Measurements from ENCODE around the gene ZNF768.

ZNF768 gene

GRCh38 chr16:30526137-30526822, at the start of gene ZNF768:
TSS of gene ZNF768 (minus strand) at chr16:30526566. CDS start at chr16:30526413, 153 bp downstream.
- TF ChIP-seq, protein P1, sequence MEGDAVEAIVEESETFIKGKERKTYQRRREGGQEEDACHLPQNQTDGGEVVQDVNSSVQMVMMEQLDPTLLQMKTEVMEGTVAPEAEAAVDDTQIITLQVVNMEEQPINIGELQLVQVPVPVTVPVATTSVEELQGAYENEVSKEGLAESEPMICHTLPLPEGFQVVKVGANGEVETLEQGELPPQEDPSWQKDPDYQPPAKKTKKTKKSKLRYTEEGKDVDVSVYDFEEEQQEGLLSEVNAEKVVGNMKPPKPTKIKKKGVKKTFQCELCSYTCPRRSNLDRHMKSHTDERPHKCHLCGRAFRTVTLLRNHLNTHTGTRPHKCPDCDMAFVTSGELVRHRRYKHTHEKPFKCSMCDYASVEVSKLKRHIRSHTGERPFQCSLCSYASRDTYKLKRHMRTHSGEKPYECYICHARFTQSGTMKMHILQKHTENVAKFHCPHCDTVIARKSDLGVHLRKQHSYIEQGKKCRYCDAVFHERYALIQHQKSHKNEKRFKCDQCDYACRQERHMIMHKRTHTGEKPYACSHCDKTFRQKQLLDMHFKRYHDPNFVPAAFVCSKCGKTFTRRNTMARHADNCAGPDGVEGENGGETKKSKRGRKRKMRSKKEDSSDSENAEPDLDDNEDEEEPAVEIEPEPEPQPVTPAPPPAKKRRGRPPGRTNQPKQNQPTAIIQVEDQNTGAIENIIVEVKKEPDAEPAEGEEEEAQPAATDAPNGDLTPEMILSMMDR (IDR thresholded peaks at IDR 0.05; ENCODE audit: extremely low read depth, missing control alignments), result no peak
- DNase-seq (ENCODE audit: low spot score), result peak; percentile 92

- TF ChIP-seq, protein P1 (IDR thresholded peaks at IDR 0.05; ENCODE audit: extremely low read depth, missing control alignments), result no peak
- DNase-seq (ENCODE audit: low spot score), result no peak
These were observed 48.3 kb upstream of the ZNF768 start for GRCh38 chr16:30574678-30575077.

DNA sequence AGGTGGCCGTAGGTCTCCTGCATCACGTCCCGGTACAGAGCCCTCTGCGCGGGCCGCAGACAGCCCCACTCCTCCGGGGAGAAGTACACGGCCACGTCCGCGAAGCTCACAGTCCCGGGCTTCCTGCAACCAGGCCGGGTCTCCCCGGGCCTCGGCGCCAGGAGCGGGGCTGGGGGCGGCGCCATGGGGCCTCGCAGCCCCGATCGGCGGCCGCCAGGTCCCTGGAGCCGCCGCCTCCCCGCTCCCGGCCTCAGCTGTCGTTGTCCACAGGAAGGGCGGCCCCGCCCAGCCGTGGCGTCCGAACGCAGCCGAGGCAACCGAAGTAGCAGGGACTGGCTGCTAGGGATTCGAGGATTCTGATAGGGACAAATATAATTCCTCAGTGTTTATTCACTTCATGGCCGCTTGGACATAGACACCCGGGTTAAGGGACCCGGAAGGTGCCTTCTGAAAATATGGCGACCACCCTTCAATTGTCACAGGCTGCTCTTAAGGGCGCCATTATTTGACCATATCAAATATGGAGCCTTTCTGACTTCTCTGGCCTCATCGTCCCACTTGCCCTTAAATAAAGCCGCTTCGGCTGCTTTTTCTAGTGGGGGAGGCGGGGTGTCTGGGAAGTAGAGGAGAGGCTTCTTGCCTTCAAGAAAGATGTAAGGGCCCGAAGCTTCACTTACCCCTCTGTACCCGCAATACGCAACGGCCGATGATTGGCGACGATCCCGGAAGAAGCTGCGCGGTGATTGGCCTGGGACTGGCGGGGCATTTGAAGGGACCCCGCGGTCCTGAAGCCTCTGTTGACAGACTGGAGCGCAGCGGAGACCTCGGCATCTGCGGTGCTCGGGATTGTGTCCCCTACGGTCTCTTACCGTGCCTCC, 45.3 kb upstream of the ZNF768 start, which contains the start of gene ZNF688:
Gene ZNF688, minus strand, starts transcription at position 270 of the 878 bp plus-strand sequence. Its CDS starts 85 bp downstream, at position 185.
- peak; percentile 96 for DNase-seq (ENCODE audit: low spot score)
- TF ChIP-seq, protein P1 (IDR thresholded peaks at IDR 0.05; ENCODE audit: extremely low read depth, missing control alignments), result no peak

DNA sequence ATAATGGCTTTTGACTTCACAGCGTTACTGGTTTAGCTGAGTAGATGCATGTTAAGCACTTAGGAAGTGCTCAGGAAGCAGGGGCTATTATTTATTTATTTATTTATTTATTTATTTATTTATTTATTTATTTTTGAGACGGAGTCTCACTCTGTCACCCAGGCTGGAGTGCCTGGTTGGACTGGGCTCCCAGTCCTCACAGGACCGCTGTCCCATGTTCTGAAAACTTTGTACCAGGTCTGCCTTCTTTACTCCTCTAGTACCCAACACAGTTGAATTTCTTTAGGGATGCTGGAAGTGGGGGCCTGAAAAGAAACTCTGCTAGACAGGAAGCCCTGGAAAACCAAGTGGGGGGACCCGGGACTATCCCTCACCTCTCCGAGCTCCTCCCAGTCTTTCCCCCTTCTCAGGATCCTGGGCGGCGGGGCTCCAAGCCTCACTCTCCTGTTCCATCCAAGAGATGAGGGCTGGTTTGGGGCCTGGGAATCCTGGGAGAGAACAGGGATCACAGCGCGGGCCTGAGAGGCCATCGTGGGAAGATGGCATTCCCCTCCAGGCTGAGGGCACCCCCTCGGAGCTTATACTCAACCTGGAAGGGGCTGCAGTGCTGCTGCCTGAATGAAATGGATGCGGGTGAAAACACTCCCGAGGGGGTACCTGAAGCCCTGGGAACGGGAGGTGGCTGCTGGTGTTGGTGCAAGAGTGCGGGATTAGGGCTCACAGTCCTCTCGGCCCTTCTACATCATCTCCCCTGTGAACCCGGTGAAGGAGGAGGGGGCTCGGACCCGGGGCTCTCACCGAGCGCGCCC, 44.5 kb upstream of the ZNF768 start:
- TF ChIP-seq, protein P1 (IDR thresholded peaks at IDR 0.05; ENCODE audit: extremely low read depth, missing control alignments), result no peak
- DNase-seq (ENCODE audit: low spot score), result peak; percentile 57

DNA sequence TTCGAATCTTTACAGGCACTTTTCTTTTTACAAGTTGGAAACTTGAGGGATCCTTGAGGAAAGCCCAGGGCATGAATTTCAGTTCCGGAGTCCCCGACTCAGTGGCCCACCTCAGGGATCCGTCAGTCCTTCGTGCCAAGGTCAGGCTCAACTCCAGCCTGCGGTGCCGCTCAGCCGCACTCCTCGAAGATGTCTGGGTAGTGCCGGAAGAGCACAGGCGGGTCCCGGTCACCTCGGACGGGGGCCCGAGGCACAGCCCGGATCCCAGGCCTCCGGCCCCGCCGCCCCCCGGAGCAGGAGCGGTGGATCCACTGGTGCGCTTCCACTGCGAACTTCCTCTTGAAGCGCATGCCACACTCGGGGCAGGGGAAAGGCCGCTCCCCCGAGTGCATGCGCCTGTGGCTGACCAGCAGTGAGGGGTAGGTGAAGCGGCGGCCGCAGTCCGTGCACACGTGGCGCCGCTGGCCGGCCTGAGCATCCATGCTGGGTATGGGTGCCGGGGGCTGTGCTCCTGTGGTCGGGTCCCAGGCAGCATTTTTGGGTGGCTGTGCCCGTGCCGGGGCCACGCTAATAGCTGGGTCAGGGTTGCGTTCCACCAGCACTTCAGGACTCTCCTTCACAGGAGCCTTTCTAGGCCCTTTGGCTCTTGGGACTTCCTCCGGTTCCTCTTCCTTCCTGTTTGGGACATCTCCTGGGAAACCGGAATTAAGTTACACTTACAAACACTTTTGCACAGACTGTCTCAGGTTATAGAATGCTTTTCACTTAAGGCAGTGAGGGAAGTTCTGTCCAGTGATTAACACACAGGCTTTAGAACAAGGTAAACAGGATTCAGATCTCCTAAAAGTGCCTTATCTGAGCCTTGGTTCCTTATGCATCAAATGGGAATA, 43.6 kb upstream of the ZNF768 start:
- TF ChIP-seq, protein P1 (IDR thresholded peaks at IDR 0.05; ENCODE audit: extremely low read depth, missing control alignments), result no peak
- no peak for DNase-seq (ENCODE audit: low spot score)

- DNase-seq (ENCODE audit: low spot score), result no peak
- TF ChIP-seq, protein P1 (IDR thresholded peaks at IDR 0.05; ENCODE audit: extremely low read depth, missing control alignments), result no peak
These were observed 42.9 kb upstream of the ZNF768 start for GRCh38 chr16:30569281-30569680.
